ENCODE results near the gene PEX26.
"Not testable (repeated sequence)": the region's sequence is repeated elsewhere in the genome, so short reads cannot be mapped to it uniquely, and the experiment has no call there.

DNA sequence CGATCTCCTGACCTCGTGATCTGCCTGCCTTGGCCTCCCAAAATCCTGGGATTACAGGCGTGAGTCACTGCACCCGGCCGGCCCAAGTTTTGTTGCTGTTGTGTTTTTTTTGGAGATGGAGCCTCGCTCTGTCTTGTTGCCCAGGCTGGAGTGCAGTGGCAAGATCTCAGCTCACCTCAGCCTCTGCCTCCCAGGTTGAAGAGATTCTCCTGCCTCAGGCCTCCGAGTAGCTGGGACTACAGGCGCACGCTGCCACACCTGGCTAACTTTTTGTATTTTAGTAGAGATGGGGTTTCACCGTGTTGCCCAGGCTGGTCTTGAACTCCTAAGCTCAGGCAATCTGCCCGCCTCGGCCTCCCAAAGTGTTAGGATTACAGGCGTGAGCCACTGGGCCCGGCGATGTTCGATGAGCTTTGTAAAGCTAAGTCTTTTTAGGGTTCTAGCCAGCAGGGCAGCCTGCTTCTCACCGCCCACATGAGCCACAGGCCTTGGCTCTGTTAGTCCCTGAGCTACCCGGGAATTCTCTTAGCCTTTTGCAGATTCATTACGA, 45.8 kb downstream of the PEX26 start:
- TF ChIP-seq, protein P1, sequence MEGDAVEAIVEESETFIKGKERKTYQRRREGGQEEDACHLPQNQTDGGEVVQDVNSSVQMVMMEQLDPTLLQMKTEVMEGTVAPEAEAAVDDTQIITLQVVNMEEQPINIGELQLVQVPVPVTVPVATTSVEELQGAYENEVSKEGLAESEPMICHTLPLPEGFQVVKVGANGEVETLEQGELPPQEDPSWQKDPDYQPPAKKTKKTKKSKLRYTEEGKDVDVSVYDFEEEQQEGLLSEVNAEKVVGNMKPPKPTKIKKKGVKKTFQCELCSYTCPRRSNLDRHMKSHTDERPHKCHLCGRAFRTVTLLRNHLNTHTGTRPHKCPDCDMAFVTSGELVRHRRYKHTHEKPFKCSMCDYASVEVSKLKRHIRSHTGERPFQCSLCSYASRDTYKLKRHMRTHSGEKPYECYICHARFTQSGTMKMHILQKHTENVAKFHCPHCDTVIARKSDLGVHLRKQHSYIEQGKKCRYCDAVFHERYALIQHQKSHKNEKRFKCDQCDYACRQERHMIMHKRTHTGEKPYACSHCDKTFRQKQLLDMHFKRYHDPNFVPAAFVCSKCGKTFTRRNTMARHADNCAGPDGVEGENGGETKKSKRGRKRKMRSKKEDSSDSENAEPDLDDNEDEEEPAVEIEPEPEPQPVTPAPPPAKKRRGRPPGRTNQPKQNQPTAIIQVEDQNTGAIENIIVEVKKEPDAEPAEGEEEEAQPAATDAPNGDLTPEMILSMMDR (IDR thresholded peaks at IDR 0.05), result not testable (repeated sequence)
- TF ChIP-seq POLR2A (IDR thresholded peaks at IDR 0.05), result not testable (repeated sequence)
